Parathyroid adenoma (tissue), 2 donors: ENCODE results near the gene ATP6V0E2.

Experiments
- H2AFZ ChIP-seq: fragments of 300-600 bp; sonication (generic); one replicate; pipeline ENCODE4 v1.7.0; 2017; ENCODE audit warnings: antibody characterized with exemption, mild to moderate bottlenecking
- H3K27ac ChIP-seq: fragments of 300-600 bp; sonication (generic); one replicate; pipeline ENCODE4 v1.7.0; 2017
- H3K27me3 ChIP-seq: fragments of 300-600 bp; sonication (generic); one replicate; pipeline ENCODE4 v1.7.0; 2017; ENCODE audit warnings: low read length; ENCODE audit not compliant: control insufficient read depth, insufficient read depth
- H3K36me3 ChIP-seq: fragments of 300-600 bp; sonication (generic); one replicate; pipeline ENCODE4 v1.7.0; 2017; ENCODE audit warnings: low read length; ENCODE audit not compliant: control insufficient read depth, insufficient read depth
- H3K4me1 ChIP-seq: fragments of 300-600 bp; sonication (generic); one replicate; pipeline ENCODE4 v1.7.0; 2017; ENCODE audit warnings: control low read depth
- H3K4me2 ChIP-seq: fragments of 300-600 bp; sonication (generic); one replicate; pipeline ENCODE4 v1.7.0; 2017; ENCODE audit warnings: low read length
- H3K4me3 ChIP-seq: fragments of 300-600 bp; sonication (generic); one replicate; pipeline ENCODE4 v1.7.0; 2017; ENCODE audit warnings: low read depth, low read length
- H3K79me2 ChIP-seq: fragments of 300-600 bp; sonication (generic); one replicate; pipeline ENCODE4 v1.7.0; 2017; ENCODE audit warnings: control low read depth
- H3K9ac ChIP-seq: fragments of 300-600 bp; sonication (generic); one replicate; pipeline ENCODE4 v1.7.0; 2017; ENCODE audit warnings: mild to moderate bottlenecking
- H3K9me3 ChIP-seq: fragments of 300-600 bp; sonication (generic); one replicate; pipeline ENCODE4 v1.7.0; 2017; ENCODE audit warnings: low read length; ENCODE audit not compliant: control insufficient read depth
- TF ChIP-seq, protein P1 (sequence below): fragments of 300-600 bp; sonication (generic); IDR thresholded peaks from one replicate; pipeline ENCODE4 v1.7.0; 2017; ENCODE audit warnings: antibody characterized with exemption, mild to moderate bottlenecking
- donor health status: primary hyperparathyroidism.

Gene ATP6V0E2

GRCh38 chr7:149866139-149866778, 7.5 kb upstream of the ATP6V0E2 start:
- Histone ChIP-seq H3K9ac (no peak overlapping the region), H3K9me3 (no peaks in the 10 kb centered on the region), H3K4me1 (no peaks in the 10 kb centered on the region), H3K36me3 (no peaks in the 10 kb centered on the region), H3K27ac (no peak overlapping the region), H3K4me3 (no peak overlapping the region), H3K27me3 (no peaks in the 10 kb centered on the region), H3K79me2 (no peaks in the 10 kb centered on the region), H2AFZ (no peak overlapping the region), H3K4me2 (no peak overlapping the region)
- TF ChIP-seq, protein P1, sequence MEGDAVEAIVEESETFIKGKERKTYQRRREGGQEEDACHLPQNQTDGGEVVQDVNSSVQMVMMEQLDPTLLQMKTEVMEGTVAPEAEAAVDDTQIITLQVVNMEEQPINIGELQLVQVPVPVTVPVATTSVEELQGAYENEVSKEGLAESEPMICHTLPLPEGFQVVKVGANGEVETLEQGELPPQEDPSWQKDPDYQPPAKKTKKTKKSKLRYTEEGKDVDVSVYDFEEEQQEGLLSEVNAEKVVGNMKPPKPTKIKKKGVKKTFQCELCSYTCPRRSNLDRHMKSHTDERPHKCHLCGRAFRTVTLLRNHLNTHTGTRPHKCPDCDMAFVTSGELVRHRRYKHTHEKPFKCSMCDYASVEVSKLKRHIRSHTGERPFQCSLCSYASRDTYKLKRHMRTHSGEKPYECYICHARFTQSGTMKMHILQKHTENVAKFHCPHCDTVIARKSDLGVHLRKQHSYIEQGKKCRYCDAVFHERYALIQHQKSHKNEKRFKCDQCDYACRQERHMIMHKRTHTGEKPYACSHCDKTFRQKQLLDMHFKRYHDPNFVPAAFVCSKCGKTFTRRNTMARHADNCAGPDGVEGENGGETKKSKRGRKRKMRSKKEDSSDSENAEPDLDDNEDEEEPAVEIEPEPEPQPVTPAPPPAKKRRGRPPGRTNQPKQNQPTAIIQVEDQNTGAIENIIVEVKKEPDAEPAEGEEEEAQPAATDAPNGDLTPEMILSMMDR, result no peak

DNA sequence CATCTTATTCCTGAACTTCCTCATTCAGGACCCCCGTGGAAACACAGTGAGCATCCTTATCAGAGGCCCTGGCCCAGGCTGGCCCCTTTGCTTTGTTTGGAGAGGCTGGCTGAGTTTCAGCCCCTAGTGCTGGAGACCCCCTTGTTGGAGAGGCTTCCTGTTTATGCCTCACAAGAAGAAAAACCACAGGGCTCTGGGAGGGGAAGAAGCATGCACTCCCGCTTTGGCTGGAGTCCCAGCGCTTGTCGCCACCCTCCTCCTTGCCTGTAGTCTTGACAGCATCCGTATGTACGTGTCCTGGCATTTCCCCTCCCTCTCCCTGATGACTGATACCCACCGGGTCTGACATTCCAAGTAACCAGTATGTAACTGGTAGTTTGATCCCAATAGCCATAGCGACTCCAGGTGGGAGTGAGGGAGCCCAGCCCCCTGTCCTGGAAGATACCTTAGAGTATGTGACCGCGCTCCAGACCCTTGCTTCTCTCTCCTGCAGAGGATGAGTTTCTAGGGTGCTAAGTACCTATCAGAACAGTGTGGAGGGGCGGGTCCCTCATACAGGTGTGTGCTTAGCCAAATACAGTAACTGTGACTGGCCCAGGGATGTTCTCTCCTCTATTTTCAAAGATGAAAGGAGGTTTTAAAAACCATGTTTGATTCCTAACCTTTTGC, 6.9 kb upstream of the ATP6V0E2 start:
- no peaks in the 10 kb centered on the region for H3K27me3 ChIP-seq
- no peaks in the 10 kb centered on the region for H3K36me3 ChIP-seq
- TF ChIP-seq, protein P1, result no peak
- H3K4me3 ChIP-seq, result no peak overlapping the region
- H3K4me2 ChIP-seq, result no peak overlapping the region
- H3K4me1 ChIP-seq, result no peaks in the 10 kb centered on the region
- no peak overlapping the region for H2AFZ ChIP-seq
- no peaks in the 10 kb centered on the region for H3K9me3 ChIP-seq
- no peaks in the 10 kb centered on the region for H3K79me2 ChIP-seq
- H3K27ac ChIP-seq, result no peak overlapping the region
- H3K9ac ChIP-seq, result no peak overlapping the region

DNA sequence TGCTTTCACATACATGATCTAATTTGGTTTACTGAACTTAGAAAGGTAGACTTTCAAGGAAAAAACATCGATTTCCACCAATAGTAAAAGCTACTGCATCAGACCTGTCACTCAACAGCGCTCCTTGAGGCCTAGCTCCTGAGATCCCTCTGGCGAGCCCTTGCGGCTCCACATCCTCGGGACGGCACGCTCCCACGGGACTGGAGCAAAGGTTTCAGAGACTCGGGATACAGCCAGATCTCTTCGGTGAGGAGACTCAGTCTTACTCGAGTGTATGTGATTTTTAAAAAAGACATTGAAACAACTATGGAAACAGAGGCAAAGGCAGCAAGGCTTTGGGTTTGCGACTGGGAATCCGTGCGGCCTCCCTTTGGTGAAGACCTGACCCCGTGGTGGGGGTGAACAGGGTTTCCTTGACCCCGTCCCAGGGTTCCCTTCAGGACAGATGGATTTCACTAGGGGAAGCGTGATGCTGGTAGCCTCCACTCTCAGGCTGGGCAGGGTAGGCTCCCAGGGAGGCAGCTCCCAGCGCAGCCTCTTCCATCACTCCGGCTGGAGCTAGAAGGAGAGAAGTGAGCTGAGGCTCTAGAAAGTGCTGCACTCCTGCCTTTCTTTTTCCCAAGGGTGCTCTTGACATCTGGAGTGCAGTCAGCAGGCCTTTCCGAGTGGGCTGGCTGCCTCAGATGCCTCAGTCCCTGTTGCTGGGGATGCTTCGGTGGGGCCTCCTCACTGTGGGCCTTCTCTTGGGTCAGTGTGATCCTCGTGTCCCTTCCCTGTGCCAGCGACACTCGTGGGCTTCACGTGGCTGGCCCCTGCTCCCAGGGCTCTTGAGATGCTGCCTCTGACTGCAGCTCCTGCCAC, 5.8 kb upstream of the ATP6V0E2 start:
- Histone ChIP-seq H3K4me2 (no peak overlapping the region), H3K27ac (no peak overlapping the region), H3K4me1 (no peaks in the 10 kb centered on the region), H3K4me3 (no peak overlapping the region), H2AFZ (no peak overlapping the region), H3K9ac (no peak overlapping the region), H3K9me3 (no peaks in the 10 kb centered on the region), H3K79me2 (no peaks in the 10 kb centered on the region), H3K36me3 (no peaks in the 10 kb centered on the region), H3K27me3 (no peaks in the 10 kb centered on the region)
- TF ChIP-seq, protein P1, result no peak

DNA sequence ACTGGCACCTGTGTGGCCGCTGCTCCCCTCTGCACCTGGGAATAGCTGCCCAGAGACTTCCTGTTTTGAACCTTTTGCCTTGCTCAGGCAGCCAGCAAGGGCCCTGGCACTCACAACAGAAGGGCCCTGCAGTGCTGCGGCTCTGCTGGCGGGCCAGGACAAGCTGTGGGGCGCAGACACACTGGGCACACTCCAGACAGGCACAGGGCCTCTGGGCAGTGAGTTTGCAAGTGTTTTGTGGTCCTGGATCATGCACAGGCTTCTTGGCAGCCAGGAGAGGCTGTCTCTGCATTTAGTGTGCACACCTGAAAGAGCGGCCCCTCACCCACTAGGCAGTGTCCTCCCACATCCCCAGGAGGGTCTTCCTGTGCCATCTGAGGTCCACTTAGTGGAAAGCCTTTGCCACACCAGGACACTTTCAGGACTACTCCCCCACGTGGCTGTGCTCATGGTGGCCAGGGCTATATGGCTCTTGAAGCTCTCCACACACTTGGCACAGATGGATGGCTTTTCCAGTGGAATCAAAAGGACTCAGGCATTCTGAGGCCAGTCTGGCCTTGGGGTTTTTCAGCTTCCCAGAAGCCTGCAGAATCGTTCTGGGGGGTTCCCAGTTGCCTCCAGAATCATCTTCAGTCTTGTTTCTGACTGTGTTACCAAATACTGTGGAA, 5.0 kb upstream of the ATP6V0E2 start:
- H2AFZ ChIP-seq, result no peak overlapping the region
- no peak overlapping the region for H3K9ac ChIP-seq
- no peaks in the 10 kb centered on the region for H3K79me2 ChIP-seq
- no peaks in the 10 kb centered on the region for H3K36me3 ChIP-seq
- TF ChIP-seq, protein P1, result no peak
- H3K4me2 ChIP-seq, result no peak overlapping the region
- no peak overlapping the region for H3K27ac ChIP-seq
- H3K9me3 ChIP-seq, result no peaks in the 10 kb centered on the region
- H3K27me3 ChIP-seq, result no peaks in the 10 kb centered on the region
- H3K4me1 ChIP-seq, result no peaks in the 10 kb centered on the region
- H3K4me3 ChIP-seq, result no peak overlapping the region
